H54 (cell line): ENCODE measurements around the gene GLYATL3.
"Not testable (repeated sequence)": the region's sequence is repeated elsewhere in the genome, so short reads cannot be mapped to it uniquely, and the experiment has no call there.

Experiments
- DNase-seq: peaks from one replicate; pipeline ENCODE4 v3.0.0; 2011; ENCODE audit warnings: low spot score, mixed read lengths; ENCODE audit not compliant: insufficient read length
- FAIRE-seq: peaks from 3 replicates; lab custom pipeline; 2011; peaks lifted over from hg19 to GRCh38; lab: Jason Lieb, UNC
- POLR2A ChIP-seq: IDR thresholded peaks from 2 replicates; pipeline ENCODE4 v1.6.1; 2011; ENCODE audit warnings: low read depth, mild to moderate bottlenecking, low read length

GLYATL3 gene

GRCh38 chr6:49499623-49500022 lies at the start of gene GLYATL3:
GLYATL3 (plus strand) TSS chr6:49499923; CDS start chr6:49511991, 12,068 bp downstream.
- no peak for DNase-seq
- TF ChIP-seq POLR2A: no peak
- no peak for FAIRE-seq

- FAIRE-seq (no peak), DNase-seq (no peak)
- TF ChIP-seq POLR2A: no peak
Measured at GRCh38 chr6:49453221-49453620, 46.5 kb upstream of the GLYATL3 start.

GRCh38 chr6:49454787-49455709 lies 44.7 kb upstream of the GLYATL3 start:
- TF ChIP-seq POLR2A: no peak
- DNase-seq (no peak), FAIRE-seq (peak; percentile 64)

- FAIRE-seq: peak; percentile 11
- DNase-seq: no peak
- TF ChIP-seq POLR2A: no peak
Measured at GRCh38 chr6:49457771-49458170, 42.0 kb upstream of the GLYATL3 start.

- no peak for TF ChIP-seq POLR2A
- DNase-seq: no peak
- FAIRE-seq: no peak
Measured at GRCh38 chr6:49462071-49462470, 37.7 kb upstream of the GLYATL3 start.

GRCh38 chr6:49462599-49462926 lies 37.2 kb upstream of the GLYATL3 start:
- peak; percentile 20 for FAIRE-seq
- DNase-seq: no peak
- no peak for TF ChIP-seq POLR2A

- TF ChIP-seq POLR2A: peak; percentile 80
- FAIRE-seq (peak; percentile 98), DNase-seq (peak; percentile 89)
Measured at GRCh38 chr6:49462927-49463611, 36.7 kb upstream of the GLYATL3 start, which contains the start of the genes CENPQ and MMUT. CENPQ (plus strand) TSS chr6:49463370; CDS start chr6:49470177, 6,807 bp downstream. MMUT (minus strand) TSS chr6:49463253; CDS start chr6:49459466, 3,787 bp downstream.

- TF ChIP-seq POLR2A: no peak
- FAIRE-seq: no peak
- DNase-seq: no peak
Measured at GRCh38 chr6:49463612-49463967, 36.1 kb upstream of the GLYATL3 start.

GRCh38 chr6:49464691-49465090 lies 35.0 kb upstream of the GLYATL3 start:
- TF ChIP-seq POLR2A: no peak
- FAIRE-seq: no peak
- no peak for DNase-seq

- FAIRE-seq: no peak
- TF ChIP-seq POLR2A: no peak
- DNase-seq: no peak
Measured at GRCh38 chr6:49468042-49468441, 31.7 kb upstream of the GLYATL3 start.

- FAIRE-seq, DNase-seq: not testable (repeated sequence)
Measured at GRCh38 chr6:49476564-49476963, 23.2 kb upstream of the GLYATL3 start.

GRCh38 chr6:49479308-49479970 lies 20.3 kb upstream of the GLYATL3 start:
- no peak for FAIRE-seq
- no peak for TF ChIP-seq POLR2A
- no peak for DNase-seq

- not testable (repeated sequence) for DNase-seq, FAIRE-seq
Measured at GRCh38 chr6:49481846-49482245, 17.9 kb upstream of the GLYATL3 start.

GRCh38 chr6:49483380-49483779 lies 16.3 kb upstream of the GLYATL3 start:
- not testable (repeated sequence) for DNase-seq

More at GRCh38 chr6:49483380-49483779, 16.3 kb upstream of the GLYATL3 start:
- FAIRE-seq: not testable (repeated sequence)
